Urothelium cell line (cell line): Measurements from ENCODE around the gene ANK3.
"Not testable (repeated sequence)": the region's sequence is repeated elsewhere in the genome, so short reads cannot be mapped to it uniquely, and the experiment has no call there.

Experiments
- DNase-seq: peaks from one replicate; pipeline ENCODE4 v3.0.0; 2011; ENCODE audit warnings: low spot score, mixed read lengths
- FAIRE-seq: peaks from 2 replicates; lab custom pipeline; 2011; peaks lifted over from hg19 to GRCh38; lab: Jason Lieb, UNC

The ANK3 gene

GRCh38 chr10:60048091-60048501 is 341.6 kb downstream of the ANK3 start:
- FAIRE-seq, result peak; percentile 13
- peak; percentile 61 for DNase-seq

- DNase-seq (no peak), FAIRE-seq (peak; percentile 20)
Observed at GRCh38 chr10:60045571-60045970, 344.1 kb downstream of the ANK3 start.

GRCh38 chr10:60044971-60045370 is 344.7 kb downstream of the ANK3 start:
- DNase-seq, result no peak
- no peak for FAIRE-seq

- no peak for DNase-seq
- FAIRE-seq, result no peak
Observed at GRCh38 chr10:60044242-60044641, 345.4 kb downstream of the ANK3 start.

GRCh38 chr10:60043561-60044241 is 346.0 kb downstream of the ANK3 start:
- FAIRE-seq (no peak), DNase-seq (no peak)

GRCh38 chr10:60042914-60043313 is 346.8 kb downstream of the ANK3 start:
- FAIRE-seq (peak; percentile 35), DNase-seq (no peak)

- DNase-seq (no peak), FAIRE-seq (no peak)
Observed at GRCh38 chr10:60042262-60042661, 347.4 kb downstream of the ANK3 start.

GRCh38 chr10:60041489-60042133 is 348.1 kb downstream of the ANK3 start:
- FAIRE-seq (no peak), DNase-seq (no peak)

- DNase-seq (no peak), FAIRE-seq (no peak)
Observed at GRCh38 chr10:60040014-60040662, 349.5 kb downstream of the ANK3 start.

GRCh38 chr10:60035984-60036383 is 353.7 kb downstream of the ANK3 start:
- DNase-seq (no peak), FAIRE-seq (no peak)

- DNase-seq, FAIRE-seq: not testable (repeated sequence)
Observed at GRCh38 chr10:60035375-60035774, 354.3 kb downstream of the ANK3 start.

- peak; percentile 51 for DNase-seq
- FAIRE-seq, result no peak
Observed at GRCh38 chr10:60032723-60033122, 357.0 kb downstream of the ANK3 start.

GRCh38 chr10:60031664-60032063 is 358.0 kb downstream of the ANK3 start:
- DNase-seq, result no peak
- no peak for FAIRE-seq

- DNase-seq (no peak), FAIRE-seq (no peak)
Observed at GRCh38 chr10:60031183-60031582, 358.5 kb downstream of the ANK3 start.

- FAIRE-seq (no peak), DNase-seq (no peak)
Observed at GRCh38 chr10:60029475-60029874, 360.2 kb downstream of the ANK3 start.

- DNase-seq (no peak), FAIRE-seq (no peak)
Observed at GRCh38 chr10:60028081-60028480, 361.6 kb downstream of the ANK3 start.

- FAIRE-seq, result no peak
- DNase-seq, result no peak
Observed at GRCh38 chr10:60025279-60025678, 364.4 kb downstream of the ANK3 start.

GRCh38 chr10:60024506-60024905 is 365.2 kb downstream of the ANK3 start:
- FAIRE-seq (no peak), DNase-seq (no peak)

- FAIRE-seq (no peak), DNase-seq (no peak)
Observed at GRCh38 chr10:60023155-60023877, 366.4 kb downstream of the ANK3 start.

GRCh38 chr10:60021361-60021760 is 368.3 kb downstream of the ANK3 start:
- DNase-seq (no peak), FAIRE-seq (no peak)

- DNase-seq (no peak), FAIRE-seq (no peak)
Observed at GRCh38 chr10:60016794-60017193, 372.9 kb downstream of the ANK3 start.
